Thymus (tissue), 11 donors: ENCODE measurements around the gene IDH2. TPM values are rescaled to one million over a fixed set of nuclear protein-coding genes. Genes with fewer than 3 reads are reported as not detected.

Experiments
- DNase-seq, 9 donors: peaks; one replicate each; pipeline ENCODE4 v3.0.0-alpha.2; 2013; ENCODE audit warnings: low spot score in 9 of 9, low read depth in 6 of 9, missing footprints in 1 of 9
- H3K27ac ChIP-seq, 2 donors: one replicate each; pipeline ENCODE4 v1.5.1; 2013; ENCODE audit warnings: control low read depth in 1 of 2, low read depth in 1 of 2, low read length in 1 of 2, mild to moderate bottlenecking in 1 of 2, moderate library complexity in 1 of 2
- H3K27me3 ChIP-seq, 2 donors: one replicate each; pipeline ENCODE4 v1.5.1; 2013; ENCODE audit warnings: low read length in 1 of 2; ENCODE audit not compliant: control insufficient read depth in 2 of 2, insufficient read depth in 1 of 2
- H3K36me3 ChIP-seq, 2 donors: one replicate each; pipeline ENCODE4 v1.5.1; 2013; ENCODE audit warnings: low read length in 1 of 2, mild to moderate bottlenecking in 1 of 2, moderate library complexity in 1 of 2; ENCODE audit not compliant: control insufficient read depth in 2 of 2, insufficient read depth in 2 of 2
- H3K4me1 ChIP-seq, 2 donors: one replicate each; pipeline ENCODE4 v1.5.1; 2013; ENCODE audit warnings: low read length in 2 of 2; ENCODE audit not compliant: control insufficient read depth in 2 of 2, insufficient read depth in 2 of 2
- H3K4me3 ChIP-seq, 2 donors: one replicate each; pipeline ENCODE4 v1.5.1; 2013; ENCODE audit warnings: low read length in 2 of 2, control low read depth in 1 of 2, mild to moderate bottlenecking in 1 of 2
- H3K9me3 ChIP-seq, 2 donors: one replicate each; pipeline ENCODE4 v1.5.1; 2013; ENCODE audit warnings: low read length in 1 of 2, mild to moderate bottlenecking in 1 of 2; ENCODE audit not compliant: control insufficient read depth in 2 of 2, insufficient read depth in 1 of 2
- WGBS: extraction: QIAGEN DNeasy Blood & Tissue Kit; methylation state at CpG from one replicate; pipeline ENCODE4 v1.1.7; 2013; 5-methylcytosine and 5-hydroxymethylcytosine counted together
- polyA plus RNA-seq: library from polyadenylated mRNA; stranded (reverse); fragments of 200-250 nt; gene quantifications from one replicate; pipeline ENCODE4 v1.2.3, GENCODE V29; 2013
- total RNA-seq: library from RNA; stranded (reverse); fragments of 120-200 nt; gene quantifications from one replicate; pipeline ENCODE4 v1.2.4, GENCODE V29; 2013
- donor health status: healthy.

The IDH2 gene
- total and polyA plus RNA-seq, 2 donors = 68.7 to 207 TPM

DNA sequence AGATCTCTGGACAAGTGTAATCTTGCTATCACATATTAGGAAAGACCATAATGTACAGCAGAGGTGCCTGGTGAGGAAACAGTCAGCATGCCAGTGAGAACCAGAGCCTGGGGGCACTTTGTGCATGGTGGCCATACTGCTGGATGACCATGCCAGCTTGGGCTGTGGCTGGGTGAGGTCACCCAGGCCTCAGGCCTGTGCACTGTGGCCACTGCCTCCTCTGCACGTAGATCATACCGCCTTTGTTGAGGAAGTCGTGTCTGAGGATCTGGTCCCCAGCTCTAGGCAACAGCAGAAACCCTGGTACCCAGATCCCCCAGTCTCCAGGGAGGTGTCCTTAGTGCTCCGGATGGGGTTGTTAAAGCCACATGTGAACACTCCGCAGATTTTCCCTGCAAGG, 62.3 kb downstream of the IDH2 start:
- WGBS = 93% methylated on average over 5 of the region's 5 CpGs
- Histone ChIP-seq H3K4me1 (peaks cover 6 to 46% of the 10 kb centered on the region in 2 donors), H3K27me3 (no peaks in the 10 kb centered on the region), H3K36me3 (peaks cover 0 to 2% of the 10 kb centered on the region in 2 donors), H3K9me3 (no peaks in the 10 kb centered on the region), H3K27ac (no peak overlapping the region), H3K4me3 (no peak overlapping the region)
- no peak for DNase-seq

DNA sequence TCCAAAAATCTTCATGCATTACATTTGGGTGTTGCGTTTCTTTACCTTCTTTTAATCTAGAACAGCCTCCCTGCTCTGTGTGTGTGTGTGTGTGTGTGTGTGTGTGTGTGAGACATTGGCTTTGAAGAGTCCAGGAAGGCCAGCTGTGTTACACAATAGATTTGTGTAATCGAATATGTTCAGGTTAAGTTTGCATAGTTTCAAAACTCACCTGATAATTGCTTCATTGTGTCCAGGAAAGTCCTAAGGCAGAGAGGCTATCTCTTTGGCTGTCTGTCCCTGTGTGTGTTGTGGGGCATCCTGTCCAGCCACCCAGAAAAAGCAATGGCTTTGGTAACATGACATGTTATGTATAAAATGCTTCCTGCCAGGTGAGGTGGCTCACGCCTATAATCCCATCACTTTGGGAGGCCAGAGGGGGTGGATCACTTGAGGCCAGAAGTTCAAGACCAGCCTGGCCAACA, 63.6 kb downstream of the IDH2 start:
- Histone ChIP-seq H3K27me3 (no peaks in the 10 kb centered on the region), H3K4me3 (no peak overlapping the region), H3K36me3 (no peaks in the 10 kb centered on the region), H3K4me1 (peaks cover 15 to 59% of the 10 kb centered on the region in 2 donors), H3K9me3 (no peaks in the 10 kb centered on the region), H3K27ac (peak overlapping the region; percentile 5 to 46)
- 94% methylated on average over 3 of the region's 3 CpGs for WGBS
- no peak for DNase-seq

DNA sequence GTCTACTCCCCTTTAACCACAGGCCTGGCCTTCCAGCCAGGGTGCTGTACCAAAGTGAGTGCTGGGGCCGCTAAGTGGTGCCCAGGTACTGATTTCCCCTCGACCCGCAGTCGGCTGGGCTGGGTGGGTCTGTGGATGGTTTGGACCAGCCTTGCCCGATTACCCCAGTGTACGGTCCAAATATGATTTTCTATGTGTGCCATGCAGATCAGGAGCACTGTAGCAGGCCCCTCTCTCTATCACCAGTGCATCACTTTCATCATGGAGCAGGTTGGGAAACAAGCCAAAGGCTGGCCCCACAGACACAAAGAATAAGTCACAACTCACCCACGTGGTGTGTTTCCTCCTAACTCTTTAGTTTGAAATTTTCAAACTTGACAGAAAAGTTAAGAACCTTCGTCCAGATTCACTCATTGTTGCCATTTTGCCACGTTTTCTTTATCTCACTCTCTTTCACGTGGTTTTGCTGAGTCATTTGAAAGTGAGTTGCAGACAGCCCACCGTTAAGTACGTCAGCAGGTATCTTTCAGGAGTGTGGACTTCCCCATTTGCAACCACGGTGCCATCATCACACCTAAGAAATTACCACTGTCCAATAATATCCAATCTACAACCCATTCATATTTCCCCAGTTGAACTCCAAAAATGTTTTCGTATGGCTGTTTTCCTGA, 64.2 kb downstream of the IDH2 start:
- Histone ChIP-seq H3K27me3 (no peaks in the 10 kb centered on the region), H3K4me1 (peaks cover 15 to 65% of the 10 kb centered on the region in 2 donors), H3K4me3 (no peak overlapping the region), H3K9me3 (no peaks in the 10 kb centered on the region), H3K27ac (peak overlapping the region; percentile 20 to 34), H3K36me3 (no peaks in the 10 kb centered on the region)
- WGBS = 59% methylated on average over 14 of the region's 14 CpGs
- peak in 1 of 9 donors; percentile 63 for DNase-seq

DNA sequence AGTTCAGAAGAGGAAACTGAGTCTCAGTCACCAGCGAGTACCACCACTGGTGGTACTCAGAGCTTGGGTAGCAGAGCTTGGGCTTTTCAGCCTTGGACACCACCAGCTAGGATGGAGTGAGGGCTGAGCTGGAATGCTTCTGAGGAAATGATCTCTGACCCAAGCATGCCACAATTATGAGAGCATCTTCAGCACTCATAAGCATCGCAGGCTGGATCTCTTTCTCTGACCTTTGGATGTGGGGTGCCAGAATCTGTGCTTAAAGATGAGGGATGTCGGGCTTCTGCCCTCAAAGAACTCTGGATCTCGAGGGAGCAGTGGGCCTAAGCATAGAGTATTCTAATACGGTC, 64.8 kb downstream of the IDH2 start:
- 97% methylated on average over 5 of the region's 5 CpGs for WGBS
- H3K4me3 ChIP-seq = no peak overlapping the region
- no peaks in the 10 kb centered on the region for H3K9me3 ChIP-seq
- no peak overlapping the region for H3K27ac ChIP-seq
- H3K4me1 ChIP-seq = peaks cover 15 to 68% of the 10 kb centered on the region in 2 donors
- H3K36me3 ChIP-seq = no peaks in the 10 kb centered on the region
- DNase-seq = no peak
- H3K27me3 ChIP-seq = no peaks in the 10 kb centered on the region

DNA sequence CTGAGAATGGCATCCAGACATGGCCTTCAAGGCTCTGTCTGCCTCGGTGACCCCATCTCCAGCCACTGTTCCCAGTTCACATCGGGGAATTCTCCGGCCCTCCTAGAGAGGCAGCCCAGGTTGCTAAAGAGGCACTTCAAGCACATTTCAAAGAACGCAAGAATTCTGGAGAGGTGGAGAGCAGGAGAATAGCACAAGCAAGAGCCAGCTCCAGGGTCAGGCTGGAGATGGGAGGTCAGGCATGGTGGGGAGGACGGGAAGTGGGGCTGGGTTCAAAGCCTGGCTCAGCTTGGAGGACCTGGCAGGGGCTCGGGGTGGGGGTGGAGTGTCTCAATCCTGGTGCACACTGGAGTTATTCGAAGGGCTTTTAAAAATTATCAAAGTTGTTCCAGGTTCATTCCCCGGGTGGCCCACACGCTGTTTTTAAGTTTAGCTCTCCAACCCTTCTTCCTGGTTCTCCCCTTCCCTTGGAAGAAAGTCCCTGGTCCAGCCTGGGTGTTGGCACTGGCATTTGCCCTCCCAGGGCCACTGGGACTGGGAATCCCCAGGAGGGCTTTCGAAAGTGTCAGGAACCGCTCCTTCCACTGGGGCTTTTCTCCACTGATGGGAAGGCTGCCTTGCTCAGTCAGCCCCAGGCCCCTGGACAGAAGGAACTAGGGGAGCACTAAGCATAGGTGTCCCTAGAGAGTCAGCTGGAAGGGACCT, 65.3 kb downstream of the IDH2 start:
- H3K4me3 ChIP-seq = no peak overlapping the region
- peaks cover 15 to 68% of the 10 kb centered on the region in 2 donors for H3K4me1 ChIP-seq
- WGBS = 95% methylated on average over 11 of the region's 11 CpGs
- no peaks in the 10 kb centered on the region for H3K36me3 ChIP-seq
- no peak for DNase-seq
- no peak overlapping the region for H3K27ac ChIP-seq
- H3K27me3 ChIP-seq = no peaks in the 10 kb centered on the region
- no peaks in the 10 kb centered on the region for H3K9me3 ChIP-seq

DNA sequence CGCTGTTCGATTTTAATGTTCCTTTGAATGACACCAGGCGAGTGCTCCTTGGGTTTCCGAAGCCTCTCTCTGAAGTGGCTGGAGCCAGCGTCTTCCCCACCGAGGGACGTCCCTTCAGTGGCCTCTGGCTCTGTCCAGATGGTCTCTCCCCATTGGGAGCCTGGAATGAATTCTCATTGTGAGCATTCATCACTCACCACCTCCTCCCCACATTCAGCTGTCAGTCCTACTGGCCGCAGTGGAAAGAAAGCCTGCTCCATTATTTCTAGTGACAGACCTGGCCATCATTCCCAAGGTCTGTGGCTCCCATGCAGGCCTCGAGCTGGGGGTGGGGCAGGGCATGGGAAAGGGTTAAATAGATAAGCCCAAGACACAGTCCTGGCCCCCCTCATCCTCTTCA, 65.9 kb downstream of the IDH2 start:
- Histone ChIP-seq H3K4me3 (no peak overlapping the region), H3K9me3 (no peaks in the 10 kb centered on the region), H3K36me3 (no peaks in the 10 kb centered on the region), H3K27me3 (no peaks in the 10 kb centered on the region), H3K27ac (no peak overlapping the region), H3K4me1 (peaks cover 15 to 72% of the 10 kb centered on the region in 2 donors)
- WGBS = 87% methylated on average over 9 of the region's 9 CpGs
- no peak for DNase-seq

DNA sequence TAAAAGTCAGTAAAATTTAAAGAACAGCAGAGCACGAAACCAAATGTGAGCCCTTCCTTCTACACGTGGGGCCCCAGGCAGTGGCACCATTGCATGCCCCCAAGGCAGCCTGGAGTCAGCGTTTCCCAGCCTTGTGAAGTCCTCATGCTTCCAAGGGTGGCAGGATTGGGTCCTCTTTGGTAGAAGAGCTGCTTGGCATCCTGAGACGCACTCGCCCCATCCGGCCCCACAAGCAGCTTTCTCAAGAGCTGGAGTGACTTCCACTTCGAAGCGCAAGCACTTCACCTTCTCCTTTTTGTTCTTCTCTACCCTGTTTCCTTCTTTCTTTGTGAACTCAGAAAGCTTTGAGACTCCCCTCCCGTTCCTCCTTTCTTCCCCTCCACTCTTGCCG, 66.4 kb downstream of the IDH2 start:
- WGBS = 48% methylated on average over 10 of the region's 10 CpGs
- Histone ChIP-seq H3K4me1 (peaks cover 18 to 74% of the 10 kb centered on the region in 2 donors), H3K4me3 (no peak overlapping the region), H3K36me3 (no peaks in the 10 kb centered on the region), H3K27me3 (no peaks in the 10 kb centered on the region), H3K27ac (peak overlapping the region in 1 of 2 donors; percentile 69), H3K9me3 (no peaks in the 10 kb centered on the region)
- peak in 1 of 9 donors; percentile 43 for DNase-seq

DNA sequence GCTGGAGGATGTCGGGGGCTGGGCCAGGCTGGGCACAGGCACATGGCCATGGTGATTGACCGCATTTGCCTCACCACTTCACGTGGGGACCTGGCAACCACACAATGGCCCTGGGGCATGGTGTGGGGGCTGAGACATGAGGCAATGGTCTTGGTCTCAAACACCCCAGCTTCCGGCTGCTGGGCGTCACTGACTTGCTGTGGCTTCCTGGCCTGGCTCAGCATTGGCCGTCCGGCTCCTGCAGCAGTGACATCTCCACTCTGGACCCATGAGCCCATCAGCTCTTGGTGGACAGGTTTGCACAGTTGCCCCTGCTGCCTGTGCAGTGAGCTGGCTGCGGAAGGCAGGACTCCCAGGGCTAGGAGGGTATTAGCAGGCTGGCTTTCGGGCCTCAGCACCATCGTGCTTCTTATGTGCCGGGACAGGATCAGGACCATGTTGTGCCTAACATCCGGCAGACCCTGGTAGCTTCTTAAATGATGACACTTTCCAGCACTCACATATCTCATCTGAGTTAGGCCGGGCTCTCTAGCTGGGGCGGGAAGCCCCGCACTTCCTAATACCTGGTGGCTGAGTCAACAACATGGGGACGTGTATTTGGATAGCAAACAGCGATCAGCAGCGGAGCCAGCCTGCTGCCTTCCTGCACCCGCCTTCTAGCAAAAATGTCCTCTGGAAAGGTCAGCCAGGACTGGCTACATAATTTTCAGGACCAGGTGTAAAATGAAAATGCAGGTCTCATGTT, 67.0 kb downstream of the IDH2 start:
- no peaks in the 10 kb centered on the region for H3K9me3 ChIP-seq
- H3K27ac ChIP-seq = peak overlapping the region; percentile 46 to 69
- H3K4me1 ChIP-seq = peaks cover 18 to 71% of the 10 kb centered on the region in 2 donors
- no peaks in the 10 kb centered on the region for H3K27me3 ChIP-seq
- no peak overlapping the region for H3K4me3 ChIP-seq
- no peak for DNase-seq
- no peaks in the 10 kb centered on the region for H3K36me3 ChIP-seq
- 96% methylated on average over 19 of the region's 19 CpGs for WGBS

DNA sequence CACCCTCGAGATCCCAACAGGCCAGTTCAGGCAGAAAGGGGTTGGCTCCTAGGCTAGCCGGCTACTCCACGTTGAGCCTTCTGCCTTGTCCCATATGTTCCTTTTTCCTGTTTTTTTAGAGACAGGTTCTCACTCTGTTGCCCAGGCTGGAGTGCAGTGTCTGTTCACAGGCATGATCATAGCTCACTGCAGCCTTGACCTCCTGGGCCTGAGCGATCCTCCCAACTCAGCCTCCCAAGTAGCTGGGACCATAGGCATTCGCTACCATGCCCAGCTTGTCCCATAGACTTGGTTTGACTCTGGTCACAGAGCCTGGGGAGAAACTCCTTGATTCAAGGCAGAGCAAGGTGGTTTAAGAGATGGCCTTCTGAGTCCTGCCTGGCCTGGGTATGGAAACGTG, 68.8 kb downstream of the IDH2 start:
- H3K4me1 ChIP-seq = peaks cover 18 to 59% of the 10 kb centered on the region in 2 donors
- H3K4me3 ChIP-seq = no peak overlapping the region
- H3K27ac ChIP-seq = peak overlapping the region in 1 of 2 donors; percentile 30
- 89% methylated on average over 6 of the region's 6 CpGs for WGBS
- H3K9me3 ChIP-seq = no peaks in the 10 kb centered on the region
- H3K36me3 ChIP-seq = no peaks in the 10 kb centered on the region
- H3K27me3 ChIP-seq = no peaks in the 10 kb centered on the region
- no peak for DNase-seq
